Mucosa of descending colon (tissue), 3 donors: ENCODE results near the gene RASAL3. TPM values are rescaled to one million over a fixed set of nuclear protein-coding genes. Genes with fewer than 3 reads are reported as not detected.

Experiments
- ATAC-seq: fragments of 200-7000 bp; cut with Tn5 transposase; one replicate; pipeline ENCODE4 v1.9.1; 2020; ENCODE audit warnings: mild to moderate bottlenecking, moderate library complexity
- DNase-seq, 3 donors: peaks; one replicate each; pipeline ENCODE4 v3.0.0-alpha.2; 2020
- H3K36me3 ChIP-seq: fragments of 200-600 bp; one replicate; pipeline ENCODE4 v1.8.0; 2021; ENCODE audit warnings: low read depth, mild to moderate bottlenecking
- H3K4me1 ChIP-seq: fragments of 200-600 bp; one replicate; pipeline ENCODE4 v1.8.0; 2021; ENCODE audit warnings: low read depth, mild to moderate bottlenecking
- H3K4me3 ChIP-seq: fragments of 200-600 bp; one replicate; pipeline ENCODE4 v1.8.0; 2021; ENCODE audit warnings: mild to moderate bottlenecking
- H3K9me3 ChIP-seq: fragments of 200-600 bp; one replicate; pipeline ENCODE4 v1.8.0; 2021; ENCODE audit warnings: mild to moderate bottlenecking
- intact Hi-C, 2 donors: fragments of 100-400 bp; cut with DNase I in 1 of 2; cut with micrococcal nuclease in 1 of 2; formaldehyde crosslinking; loops; one replicate each; pipeline versions ENCODE4 v1.11.0 to v1.11.1; 2022; cut with DNase I, micrococcal nuclease
- total RNA-seq, 3 donors: library from RNA; stranded (reverse); fragmentation: NEBNext Ultra II Directional in 2 of 3; extraction: Animal tissue kit (Norgen Biotek cat#: 25700) in 2 of 3; gene quantifications; one replicate each; pipeline versions ENCODE4 v1.2.1 to v1.2.4, GENCODE V29; 2021 to 2023
- TF ChIP-seq, protein P1 (sequence below): fragments of 200-600 bp; IDR thresholded peaks from one replicate; pipeline ENCODE4 v1.8.0; 2022; ENCODE audit warnings: antibody characterized with exemption, mild to moderate bottlenecking
- donor health status: DM: no; HTN: no; CAD: no; lungs with moderate emphysema.
- donor health status: DM: no; HTN: no; CAD: no.
- donor health status: DM: no; HTN: yes; CAD: no.

RASAL3 gene
- total RNA-seq, 3 donors from 2014 or later: 4.0 to 5.2 (median 5.1) TPM

DNA sequence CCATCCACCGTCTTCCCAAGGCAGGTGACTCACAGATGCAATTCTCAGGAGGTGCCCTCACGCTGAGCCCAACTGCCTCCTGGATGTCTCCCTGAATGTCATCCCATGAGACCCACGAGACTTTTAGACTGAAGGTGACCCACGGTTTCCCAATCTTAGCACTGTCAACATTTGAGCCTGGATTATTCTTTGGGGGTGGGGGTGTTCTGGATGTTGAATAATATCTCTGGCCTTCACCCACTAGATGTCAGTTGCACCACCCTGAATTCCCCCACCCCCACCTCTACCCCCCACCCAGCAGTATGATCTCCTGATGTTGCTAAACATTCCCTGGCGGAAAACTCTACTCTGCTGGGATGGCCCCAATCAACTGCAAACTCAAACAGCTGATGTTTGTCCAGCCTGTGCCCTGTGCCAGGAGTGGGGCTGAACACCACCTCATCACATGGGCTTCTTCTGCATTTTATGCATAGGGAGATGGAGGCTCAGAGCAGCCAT, 41.8 kb upstream of the RASAL3 start:
- no peaks in the 10 kb centered on the region for H3K9me3 ChIP-seq
- no peak for ATAC-seq
- TF ChIP-seq, protein P1, sequence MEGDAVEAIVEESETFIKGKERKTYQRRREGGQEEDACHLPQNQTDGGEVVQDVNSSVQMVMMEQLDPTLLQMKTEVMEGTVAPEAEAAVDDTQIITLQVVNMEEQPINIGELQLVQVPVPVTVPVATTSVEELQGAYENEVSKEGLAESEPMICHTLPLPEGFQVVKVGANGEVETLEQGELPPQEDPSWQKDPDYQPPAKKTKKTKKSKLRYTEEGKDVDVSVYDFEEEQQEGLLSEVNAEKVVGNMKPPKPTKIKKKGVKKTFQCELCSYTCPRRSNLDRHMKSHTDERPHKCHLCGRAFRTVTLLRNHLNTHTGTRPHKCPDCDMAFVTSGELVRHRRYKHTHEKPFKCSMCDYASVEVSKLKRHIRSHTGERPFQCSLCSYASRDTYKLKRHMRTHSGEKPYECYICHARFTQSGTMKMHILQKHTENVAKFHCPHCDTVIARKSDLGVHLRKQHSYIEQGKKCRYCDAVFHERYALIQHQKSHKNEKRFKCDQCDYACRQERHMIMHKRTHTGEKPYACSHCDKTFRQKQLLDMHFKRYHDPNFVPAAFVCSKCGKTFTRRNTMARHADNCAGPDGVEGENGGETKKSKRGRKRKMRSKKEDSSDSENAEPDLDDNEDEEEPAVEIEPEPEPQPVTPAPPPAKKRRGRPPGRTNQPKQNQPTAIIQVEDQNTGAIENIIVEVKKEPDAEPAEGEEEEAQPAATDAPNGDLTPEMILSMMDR: no peak
- no peak for DNase-seq
- no peaks in the 10 kb centered on the region for H3K36me3 ChIP-seq
- no peak overlapping the region for H3K4me3 ChIP-seq
- no peaks in the 10 kb centered on the region for H3K4me1 ChIP-seq
- intact Hi-C loops: no loop called here

DNA sequence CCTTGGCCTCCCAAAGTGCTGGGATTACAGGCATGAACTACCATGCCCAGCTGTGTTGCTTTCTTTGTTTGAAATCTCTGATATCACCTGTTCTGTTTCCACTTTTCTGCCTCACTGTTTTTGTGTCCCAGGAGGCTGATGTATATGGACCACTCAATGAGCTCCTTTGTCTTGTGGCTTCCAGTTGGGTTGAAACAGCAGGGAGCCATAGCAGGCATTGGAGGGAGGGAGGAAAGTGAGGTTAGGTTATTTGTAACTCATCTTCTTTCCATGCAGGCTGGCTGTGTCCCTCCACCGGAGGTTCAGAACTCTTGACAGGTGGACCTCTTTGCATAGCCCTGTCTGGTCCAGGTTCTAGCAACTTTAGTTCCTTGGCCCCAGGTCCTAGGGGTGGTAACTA, 37.9 kb upstream of the RASAL3 start:
- H3K9me3 ChIP-seq: no peaks in the 10 kb centered on the region
- no peak overlapping the region for H3K4me3 ChIP-seq
- no peaks in the 10 kb centered on the region for H3K36me3 ChIP-seq
- DNase-seq (no peak), ATAC-seq (no peak)
- intact Hi-C loops: no loop called here
- TF ChIP-seq, protein P1: no peak
- H3K4me1 ChIP-seq: no peaks in the 10 kb centered on the region

DNA sequence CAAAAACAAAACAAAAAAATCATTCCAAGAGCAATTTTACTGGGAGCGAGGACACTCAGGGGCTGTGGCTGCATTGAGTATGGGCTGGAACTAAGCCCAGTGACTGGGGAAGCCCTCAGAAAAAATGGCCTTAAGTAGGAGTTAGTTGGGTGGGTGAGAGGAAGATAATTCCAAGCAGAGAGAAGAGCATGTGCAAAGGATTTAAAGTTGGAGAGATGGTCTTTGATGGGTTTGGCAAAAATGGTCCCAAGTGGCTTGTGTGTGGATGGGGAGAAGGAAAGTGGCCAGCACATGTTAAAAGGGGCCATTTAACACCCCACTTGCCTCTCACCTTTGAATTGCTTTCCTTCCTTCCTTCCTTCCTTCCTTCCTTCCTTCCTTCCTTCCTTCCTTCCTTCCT, 37.3 kb upstream of the RASAL3 start:
- no peak overlapping the region for H3K4me3 ChIP-seq
- TF ChIP-seq, protein P1: no peak
- no peak for ATAC-seq
- DNase-seq: no peak
- H3K4me1 ChIP-seq: no peaks in the 10 kb centered on the region
- no peaks in the 10 kb centered on the region for H3K36me3 ChIP-seq
- no peaks in the 10 kb centered on the region for H3K9me3 ChIP-seq
- intact Hi-C loops: no loop called here

DNA sequence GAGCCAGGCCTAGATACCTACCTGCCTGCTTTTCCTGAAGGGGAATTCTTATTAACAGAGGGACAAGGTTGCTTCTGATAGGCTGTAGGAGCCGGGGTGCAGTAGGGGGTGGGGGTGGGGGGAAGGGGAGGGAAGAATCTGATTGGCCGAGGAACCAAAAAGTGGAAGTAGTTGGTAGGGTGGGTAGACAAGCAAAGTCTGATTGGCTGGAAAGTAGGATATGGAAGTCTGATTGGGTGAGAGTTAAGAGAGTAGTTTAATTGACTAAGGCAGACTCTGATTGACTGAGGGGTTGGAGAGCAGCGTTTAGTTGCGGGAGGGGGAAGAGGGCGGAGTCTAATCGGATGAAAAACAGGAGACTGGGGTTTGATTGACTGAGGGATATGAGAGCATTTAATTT, 34.6 kb upstream of the RASAL3 start:
- ATAC-seq: no peak
- no peak for DNase-seq

DNA sequence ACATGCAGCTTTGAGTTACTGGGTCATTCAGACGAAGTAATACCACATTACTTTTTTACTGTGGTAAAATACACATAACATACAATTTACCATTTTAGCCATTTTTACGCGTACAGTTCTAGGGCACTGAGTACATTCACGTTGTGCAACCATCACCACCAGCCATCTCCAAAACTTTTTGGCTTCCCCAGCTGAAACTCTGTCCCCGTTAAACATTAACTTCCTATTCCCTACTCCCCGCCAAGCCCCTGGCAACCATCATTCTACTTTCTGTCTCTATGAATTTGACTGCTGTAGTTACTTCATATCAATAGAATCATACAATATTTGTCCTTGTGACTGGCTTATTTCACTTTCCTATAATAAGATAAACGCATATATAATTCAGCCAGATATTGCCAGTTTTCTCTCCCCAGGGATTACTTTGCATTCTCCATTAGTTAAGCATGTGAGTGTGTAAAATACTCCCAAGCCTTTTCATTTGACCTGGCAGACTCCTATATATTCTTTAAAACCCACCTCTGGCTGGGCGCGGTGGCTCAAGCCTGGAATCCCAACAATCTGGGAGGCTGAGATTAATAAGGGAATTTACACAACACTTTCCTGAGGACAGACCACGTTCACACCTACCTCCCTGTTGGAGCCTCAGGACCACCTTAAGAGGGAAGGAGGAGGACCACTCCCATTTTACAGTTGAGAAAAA, 34.0 kb upstream of the RASAL3 start:
- H3K4me3 ChIP-seq: no peak overlapping the region

More for the DNA sequence above, 34.6 kb upstream of the RASAL3 start:
- Histone ChIP-seq H3K9me3 (no peaks in the 10 kb centered on the region), H3K4me3 (no peak overlapping the region), H3K36me3 (no peaks in the 10 kb centered on the region), H3K4me1 (no peaks in the 10 kb centered on the region)
- intact Hi-C loops: no loop called here
- TF ChIP-seq, protein P1: no peak

More for the DNA sequence above, 34.0 kb upstream of the RASAL3 start:
- Histone ChIP-seq H3K9me3 (no peaks in the 10 kb centered on the region), H3K4me1 (no peaks in the 10 kb centered on the region), H3K36me3 (no peaks in the 10 kb centered on the region)
- no peak for ATAC-seq
- TF ChIP-seq, protein P1: no peak
- intact Hi-C loops: no loop called here
- no peak for DNase-seq
